ENCODE results near the gene PPM1K. TPM values are rescaled to one million over a fixed set of nuclear protein-coding genes. Genes with fewer than 3 reads are reported as not detected.

Gene PPM1K
- total and polyA plus RNA-seq, 2 donors (not counting 3 experiments of a cell fraction or from before 2014, with no cell fraction given) = 4.0 to 8.6 TPM

DNA sequence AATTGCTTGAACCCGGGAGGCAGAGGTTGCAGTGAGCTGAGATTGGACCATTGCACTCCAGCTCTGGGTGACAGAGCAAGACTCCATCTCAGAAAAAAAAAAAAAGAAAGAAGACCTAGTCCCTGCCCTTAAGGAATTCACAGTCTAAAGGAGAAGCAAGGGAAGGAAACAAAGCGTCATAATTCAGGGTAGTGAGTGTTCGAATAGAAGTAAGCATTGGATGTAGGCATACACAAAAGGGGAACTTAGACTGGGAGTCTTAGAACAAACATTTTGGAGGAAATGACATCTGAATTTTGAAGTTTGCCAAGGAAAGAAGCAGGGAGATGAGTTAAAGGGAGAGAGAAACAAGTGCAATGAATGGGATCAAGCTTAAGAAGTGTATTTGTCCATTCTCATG is 32.4 kb downstream of the PPM1K start:
- H3K4me1 ChIP-seq (ENCODE audit: control insufficient read depth, extremely low read depth, insufficient read depth, low read length) = no peaks in the 10 kb centered on the region
- dilution Hi-C loops (cut with MboI; ENCODE audit: extremely low pct_ligation_motif_present, low sequenced_read_pairs) (no loop called here), intact Hi-C loops (cut with micrococcal nuclease) (no loop called here)
- H2AFZ ChIP-seq (ENCODE audit: low read depth, low read length) = no peak overlapping the region
- CTCF ChIA-PET = interaction anchor here (0.7 kb wide), 1 partner anchor 12 kb away, joined by 3 read pairs; no protein-coding TSS in a partner anchor
- no peaks in the 10 kb centered on the region for H3K79me2 ChIP-seq (ENCODE audit: control insufficient read depth, insufficient read depth, low read length)
- no peaks in the 10 kb centered on the region for H3K27me3 ChIP-seq (ENCODE audit: control insufficient read depth in 2 of 2, insufficient read depth in 2 of 2, low read length in 2 of 2)
- H3K9ac ChIP-seq (replicated peaks; ENCODE audit: extremely low read depth, insufficient read depth, low read length) = no peak overlapping the region
- no peak for FAIRE-seq
- no TSS peak for BruUV-seq (replicated peaks)
- no peak overlapping the region for H3K27ac ChIP-seq (ENCODE audit: insufficient read depth, low read depth, low read length)
- no peak for DNase-seq (ENCODE audit: low read depth, low spot score)
- H3K4me2 ChIP-seq (ENCODE audit: insufficient read depth, low read length) = no peak overlapping the region
- TF ChIP-seq, protein P1, sequence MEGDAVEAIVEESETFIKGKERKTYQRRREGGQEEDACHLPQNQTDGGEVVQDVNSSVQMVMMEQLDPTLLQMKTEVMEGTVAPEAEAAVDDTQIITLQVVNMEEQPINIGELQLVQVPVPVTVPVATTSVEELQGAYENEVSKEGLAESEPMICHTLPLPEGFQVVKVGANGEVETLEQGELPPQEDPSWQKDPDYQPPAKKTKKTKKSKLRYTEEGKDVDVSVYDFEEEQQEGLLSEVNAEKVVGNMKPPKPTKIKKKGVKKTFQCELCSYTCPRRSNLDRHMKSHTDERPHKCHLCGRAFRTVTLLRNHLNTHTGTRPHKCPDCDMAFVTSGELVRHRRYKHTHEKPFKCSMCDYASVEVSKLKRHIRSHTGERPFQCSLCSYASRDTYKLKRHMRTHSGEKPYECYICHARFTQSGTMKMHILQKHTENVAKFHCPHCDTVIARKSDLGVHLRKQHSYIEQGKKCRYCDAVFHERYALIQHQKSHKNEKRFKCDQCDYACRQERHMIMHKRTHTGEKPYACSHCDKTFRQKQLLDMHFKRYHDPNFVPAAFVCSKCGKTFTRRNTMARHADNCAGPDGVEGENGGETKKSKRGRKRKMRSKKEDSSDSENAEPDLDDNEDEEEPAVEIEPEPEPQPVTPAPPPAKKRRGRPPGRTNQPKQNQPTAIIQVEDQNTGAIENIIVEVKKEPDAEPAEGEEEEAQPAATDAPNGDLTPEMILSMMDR (IDR thresholded peaks at IDR 0.05; ENCODE audit: extremely low read depth in 1 of 2, insufficient read depth in 1 of 2, low read depth in 1 of 2, low read length in 2 of 2) = no peak
- TF ChIP-seq EZH2 (IDR thresholded peaks at IDR 0.05; ENCODE audit: borderline replicate concordance, low read depth, low read length, severe bottlenecking) (no peak), JUN (IDR thresholded peaks at IDR 0.05; ENCODE audit: borderline replicate concordance, insufficient read depth, insufficient read length, low read depth) (no peak), POLR2AphosphoS5 (IDR thresholded peaks at IDR 0.05; ENCODE audit: insufficient read depth, low read depth, low read length) (no peak), MYC (IDR thresholded peaks at IDR 0.05; ENCODE audit: low read depth, low read length) (no peak), GATA2 (IDR thresholded peaks at IDR 0.05; ENCODE audit: insufficient read depth, insufficient read length, low read depth, low read length) (no peak)
- no peaks in the 10 kb centered on the region for H3K9me1 ChIP-seq (replicated peaks; ENCODE audit: control insufficient read depth, extremely low read depth, insufficient read depth, low read length)
- POLR2A ChIA-PET = no interaction called here
- no peaks in the 10 kb centered on the region for H3K9me3 ChIP-seq (replicated peaks; ENCODE audit: control insufficient read depth, insufficient read depth, low read length)
- H3K4me3 ChIP-seq (replicated peaks in 1 of 3; ENCODE audit: insufficient read depth in 1 of 3, low read depth in 1 of 3, low read length in 3 of 3) = no peak overlapping the region
- H3K36me3 ChIP-seq (ENCODE audit: control insufficient read depth in 2 of 2, extremely low read depth in 1 of 2, insufficient read depth in 2 of 2, low read length in 2 of 2) = no peaks in the 10 kb centered on the region
- no peaks in the 10 kb centered on the region for H4K20me1 ChIP-seq (replicated peaks; ENCODE audit: control insufficient read depth, extremely low read depth, insufficient read depth, low read length)
